OCI-LY7 (cell line): ENCODE data around the gene BRD1. TPM values are rescaled to one million over a fixed set of nuclear protein-coding genes. Genes with fewer than 3 reads are reported as not detected.

Source experiments
- BruUV-seq: library from RNA; stranded (reverse); fragments of 400-500 nt; replicated peaks from 2 replicates; lab custom pipeline; 2021; lab: Mats Ljungman, UMichigan
- CTCF ChIA-PET: fragments of 300-600 bp; sonication (Branson Sonifier 250); formaldehyde crosslinking; loops from one replicate; lab custom pipeline; 2022; ENCODE audit warnings: antibody characterized with exemption; ENCODE audit not compliant: unreplicated experiment; lab: Charles Lee
- POLR2A ChIA-PET: fragments of 300-600 bp; sonication (Branson Sonifier 250); formaldehyde crosslinking; loops from one replicate; lab custom pipeline; 2022; ENCODE audit warnings: antibody characterized with exemption; lab: Charles Lee
- DNase-seq: peaks from one replicate; pipeline ENCODE4 v3.0.0-alpha.2; 2015; ENCODE audit warnings: low spot score
- H2AFZ ChIP-seq: fragments of 200-600 bp; sonication (generic), shearing (Covaris generic); 2 replicates; pipeline ENCODE4 v1.6.1; 2014; ENCODE audit warnings: mild to moderate bottlenecking, antibody characterized with exemption, low read length, moderate library complexity
- H3K27ac ChIP-seq: fragments of 200-600 bp; sonication (generic); 2 replicates; pipeline ENCODE4 v1.5.1; 2014; ENCODE audit warnings: mixed run types, low read depth, mild to moderate bottlenecking, moderate library complexity, low read length, inconsistent platforms; ENCODE audit not compliant: poor library complexity, severe bottlenecking
- H3K36me3 ChIP-seq: fragments of 200-600 bp; sonication (generic); 2 replicates; pipeline ENCODE4 v1.6.1; 2014; ENCODE audit warnings: mild to moderate bottlenecking, antibody characterized with exemption, low read length, moderate library complexity, mixed read lengths; ENCODE audit not compliant: insufficient read depth
- H3K4me1 ChIP-seq: fragments of 200-600 bp; sonication (generic); 2 replicates; pipeline ENCODE4 v1.5.1; 2014; ENCODE audit warnings: mild to moderate bottlenecking, low read length; ENCODE audit not compliant: insufficient read depth, poor library complexity, severe bottlenecking
- H3K4me2 ChIP-seq: fragments of 200-600 bp; sonication (generic); 2 replicates; pipeline ENCODE4 v1.6.1; 2014; ENCODE audit warnings: mild to moderate bottlenecking, low read length
- H3K4me3 ChIP-seq: fragments of 200-600 bp; sonication (generic); 2 replicates; pipeline ENCODE4 v1.5.1; 2014; ENCODE audit warnings: mild to moderate bottlenecking, low read depth, low read length; ENCODE audit not compliant: poor library complexity, severe bottlenecking
- H3K79me2 ChIP-seq: fragments of 200-600 bp; sonication (generic); 2 replicates; pipeline ENCODE4 v1.6.1; 2016; ENCODE audit warnings: low read depth, mild to moderate bottlenecking, low read length, moderate library complexity, mixed read lengths; ENCODE audit not compliant: insufficient read depth
- H3K9me2 ChIP-seq: fragments of 200-600 bp; sonication (generic); 2 replicates; pipeline ENCODE4 v1.6.1; 2016; ENCODE audit warnings: mild to moderate bottlenecking, low read length, mixed read lengths; ENCODE audit not compliant: insufficient read depth
- H3K9me3 ChIP-seq: fragments of 200-600 bp; sonication (generic); 2 replicates; pipeline ENCODE4 v1.6.1; 2014; ENCODE audit warnings: mild to moderate bottlenecking, mixed run types, low read length, mixed read lengths
- H4K20me1 ChIP-seq: fragments of 200-600 bp; sonication (generic); 2 replicates; pipeline ENCODE4 v1.6.1; 2014; ENCODE audit warnings: mild to moderate bottlenecking, antibody characterized with exemption, low read length, moderate library complexity, mixed read lengths; ENCODE audit not compliant: insufficient read depth
- EZH2phosphoT487 ChIP-seq: fragments of 200-600 bp; sonication (generic); IDR thresholded peaks from 2 replicates; pipeline ENCODE4 v1.6.1; 2018; ENCODE audit warnings: low read depth, borderline replicate concordance, mild to moderate bottlenecking, mixed run types, antibody characterized with exemption, low read length, moderate library complexity, mixed read lengths
- intact Hi-C: fragments of 100-400 bp; cut with micrococcal nuclease; formaldehyde crosslinking; loops from one replicate; pipeline ENCODE4 v1.10.0; 2022; ENCODE audit not compliant: unreplicated experiment
- total RNA-seq, 2 experiments: library from RNA; depleted of rRNA in 1 of 2; stranded (reverse); fragments of >200 nt in 1 of 2; shearing (Covaris generic) in 1 of 2; gene quantifications; 2 replicates each; pipeline ENCODE4 v1.2.3, GENCODE V29; 2014 to 2022
- TF ChIP-seq, protein P1 (sequence below): fragments of 200-600 bp; sonication (generic); conservative IDR thresholded peaks from 2 replicates; pipeline ENCODE4 v1.5.1; 2014; ENCODE audit warnings: mild to moderate bottlenecking, antibody characterized with exemption, low read length, moderate library complexity, mixed read lengths

The BRD1 gene
- total RNA-seq, 2 experiments from 2014 or later: 38.1 to 46.6 TPM

DNA sequence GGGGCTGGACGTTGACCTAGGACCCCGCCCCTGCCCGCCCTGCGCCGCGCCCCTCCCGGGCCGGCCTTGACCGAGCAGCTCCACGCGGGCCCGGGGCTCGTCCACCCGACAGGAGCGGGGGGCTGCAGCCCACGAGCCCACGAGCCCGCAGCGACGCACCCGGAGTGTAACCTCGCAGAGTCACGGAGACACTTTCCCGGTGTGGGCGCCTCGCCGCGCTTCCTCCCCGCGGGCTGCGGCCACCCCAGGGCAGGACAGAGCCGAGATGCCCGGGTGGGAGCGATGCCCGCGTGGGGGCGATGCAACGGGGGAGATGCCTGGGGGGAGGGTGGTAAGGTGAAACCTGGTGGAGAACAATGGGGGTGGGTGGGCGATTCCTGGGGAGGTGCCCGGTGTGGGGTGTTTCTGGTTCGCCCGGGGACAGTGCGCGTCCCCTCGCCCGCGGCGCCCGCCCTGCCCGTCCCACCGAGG is 21.1 kb upstream of the BRD1 start:
- Histone ChIP-seq H4K20me1 (no peaks in the 10 kb centered on the region), H2AFZ (no peak overlapping the region), H3K4me1 (peaks cover 10% of the 10 kb centered on the region), H3K36me3 (no peaks in the 10 kb centered on the region), H3K79me2 (no peaks in the 10 kb centered on the region), H3K4me3 (no peak overlapping the region), H3K9me3 (no peaks in the 10 kb centered on the region), H3K27ac (no peak overlapping the region), H3K4me2 (no peak overlapping the region), H3K9me2 (no peaks in the 10 kb centered on the region)
- TF ChIP-seq, protein P1, sequence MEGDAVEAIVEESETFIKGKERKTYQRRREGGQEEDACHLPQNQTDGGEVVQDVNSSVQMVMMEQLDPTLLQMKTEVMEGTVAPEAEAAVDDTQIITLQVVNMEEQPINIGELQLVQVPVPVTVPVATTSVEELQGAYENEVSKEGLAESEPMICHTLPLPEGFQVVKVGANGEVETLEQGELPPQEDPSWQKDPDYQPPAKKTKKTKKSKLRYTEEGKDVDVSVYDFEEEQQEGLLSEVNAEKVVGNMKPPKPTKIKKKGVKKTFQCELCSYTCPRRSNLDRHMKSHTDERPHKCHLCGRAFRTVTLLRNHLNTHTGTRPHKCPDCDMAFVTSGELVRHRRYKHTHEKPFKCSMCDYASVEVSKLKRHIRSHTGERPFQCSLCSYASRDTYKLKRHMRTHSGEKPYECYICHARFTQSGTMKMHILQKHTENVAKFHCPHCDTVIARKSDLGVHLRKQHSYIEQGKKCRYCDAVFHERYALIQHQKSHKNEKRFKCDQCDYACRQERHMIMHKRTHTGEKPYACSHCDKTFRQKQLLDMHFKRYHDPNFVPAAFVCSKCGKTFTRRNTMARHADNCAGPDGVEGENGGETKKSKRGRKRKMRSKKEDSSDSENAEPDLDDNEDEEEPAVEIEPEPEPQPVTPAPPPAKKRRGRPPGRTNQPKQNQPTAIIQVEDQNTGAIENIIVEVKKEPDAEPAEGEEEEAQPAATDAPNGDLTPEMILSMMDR: no peak
- TF ChIP-seq EZH2phosphoT487: no peak
- intact Hi-C loops: no loop called here
- CTCF ChIA-PET: no interaction called here
- POLR2A ChIA-PET: no interaction called here
- BruUV-seq: no TSS peak
- no peak for DNase-seq

DNA sequence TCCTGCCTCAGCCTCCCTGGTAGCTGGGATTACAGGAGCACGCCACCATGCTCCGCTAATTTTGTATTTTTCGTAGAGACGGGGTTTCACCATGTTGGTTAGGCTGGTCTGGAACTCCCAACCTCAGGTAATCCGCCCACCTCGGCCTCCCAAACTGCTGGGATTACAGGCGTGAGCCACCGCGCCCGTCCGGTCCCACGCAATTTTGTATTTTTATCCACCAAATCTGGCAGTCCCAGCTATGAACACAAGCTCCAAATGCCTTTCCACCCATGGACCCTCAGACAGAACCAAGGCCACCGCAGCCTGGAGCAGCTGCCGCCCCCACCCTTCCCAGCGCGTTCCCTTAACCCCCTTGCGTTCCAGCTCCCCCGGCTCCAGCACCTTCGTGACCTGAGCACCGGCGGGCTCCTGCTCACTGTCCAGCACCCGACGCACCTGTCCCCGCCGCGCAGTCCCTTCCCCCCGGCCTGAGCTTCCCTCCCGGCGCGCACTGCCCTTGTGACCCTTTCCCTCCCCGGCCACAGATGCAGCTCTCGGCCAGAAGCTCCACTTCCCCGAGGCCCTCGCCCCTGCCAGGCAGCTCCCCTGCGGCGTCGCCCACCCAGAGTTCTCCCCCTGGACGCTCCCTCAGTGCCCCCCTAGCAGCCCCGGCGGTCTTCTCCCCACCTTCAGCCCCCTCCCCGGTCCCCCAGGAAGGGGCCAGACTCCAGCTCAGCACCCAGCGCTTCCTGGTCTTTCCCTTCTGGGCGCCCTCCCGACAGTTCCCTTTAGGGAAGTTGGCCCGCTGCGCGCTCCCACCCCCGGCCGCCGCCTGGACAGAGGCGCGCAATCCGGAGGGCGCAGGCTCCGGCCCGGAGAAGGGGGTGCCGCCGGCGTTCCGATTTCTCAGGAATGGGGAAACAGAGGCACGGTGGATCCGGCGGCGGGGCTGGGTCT is 20.3 kb upstream of the BRD1 start:
- H3K9me3 ChIP-seq: no peaks in the 10 kb centered on the region
- H3K27ac ChIP-seq: no peak overlapping the region
- TF ChIP-seq, protein P1: no peak
- TF ChIP-seq EZH2phosphoT487: no peak
- H3K36me3 ChIP-seq: no peaks in the 10 kb centered on the region
- ChIA-PET CTCF (no interaction called here), POLR2A (no interaction called here)
- no peaks in the 10 kb centered on the region for H3K9me2 ChIP-seq
- no peaks in the 10 kb centered on the region for H4K20me1 ChIP-seq
- no peak for DNase-seq
- H3K4me3 ChIP-seq: no peak overlapping the region
- H3K79me2 ChIP-seq: no peaks in the 10 kb centered on the region
- BruUV-seq: no TSS peak
- H3K4me2 ChIP-seq: no peak overlapping the region
- peaks cover 9% of the 10 kb centered on the region for H3K4me1 ChIP-seq
- no peak overlapping the region for H2AFZ ChIP-seq
- intact Hi-C loops: no loop called here
